ENCODE results near the gene TJP1.

The TJP1 gene

GRCh38 chr15:29651476-29652233 lies 170.6 kb downstream of the TJP1 start:
- DNase-seq, result no peak
